AG08395 (cell line): ENCODE results near the gene BRD1.
"Not testable (repeated sequence)": the region's sequence is repeated elsewhere in the genome, so short reads cannot be mapped to it uniquely, and the experiment has no call there.

Experiments
- DNase-seq: peaks from one replicate; pipeline ENCODE4 v3.0.0; 2012; ENCODE audit warnings: mixed read lengths, low spot score

Gene BRD1

DNA sequence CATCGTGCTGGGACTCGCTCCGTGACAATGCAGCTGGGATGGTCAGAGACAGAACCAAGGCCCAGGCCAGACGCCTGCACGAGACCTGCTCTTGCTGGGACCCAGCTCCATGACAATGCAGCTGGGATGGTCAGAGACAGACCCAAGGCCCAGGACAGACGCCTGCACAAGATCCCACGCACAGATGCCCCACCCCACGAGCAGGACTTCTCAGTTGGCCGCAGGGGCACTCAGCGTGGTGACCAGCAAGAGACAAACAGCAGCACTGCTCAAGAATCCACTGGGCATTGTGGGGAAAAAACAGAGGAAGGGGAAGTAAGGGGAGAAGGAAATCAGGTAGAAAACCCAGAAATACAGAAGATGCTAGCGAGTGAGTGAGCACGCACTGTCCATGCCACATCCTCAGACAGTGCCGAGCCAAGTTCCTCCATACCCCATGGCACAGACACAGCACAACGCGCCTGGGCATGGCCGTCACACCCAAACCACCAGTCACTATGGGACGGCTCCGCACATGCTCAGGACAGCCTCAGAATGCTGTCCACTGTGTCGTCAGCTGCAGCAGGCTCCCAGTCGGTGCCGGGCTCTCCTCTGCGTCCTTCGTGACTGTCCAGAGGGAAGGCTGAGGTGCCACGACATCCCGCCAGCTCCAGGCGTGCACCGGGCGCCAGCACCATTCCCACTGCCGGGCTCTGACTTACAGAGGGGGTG is 44.5 kb downstream of the BRD1 start:
- no peak for DNase-seq

DNA sequence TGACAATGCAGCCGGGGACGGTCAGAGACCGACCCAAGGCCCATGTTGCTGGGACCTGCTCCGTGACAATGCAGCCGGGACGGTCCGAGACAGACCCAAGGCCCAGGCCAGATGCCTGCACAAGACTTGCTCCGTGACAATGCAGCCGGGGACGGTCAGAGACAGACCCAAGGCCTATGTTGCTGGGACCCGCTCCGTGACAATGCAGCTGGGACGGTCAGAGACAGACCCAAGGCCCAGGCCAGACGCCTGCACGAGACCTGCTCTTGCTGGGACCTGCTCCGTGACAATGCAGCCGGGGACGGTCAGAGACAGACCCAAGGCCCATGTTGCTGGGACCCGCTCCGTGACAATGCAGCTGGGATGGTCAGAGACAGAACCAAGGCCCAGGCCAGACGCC is 45.8 kb downstream of the BRD1 start:
- not testable (repeated sequence) for DNase-seq

DNA sequence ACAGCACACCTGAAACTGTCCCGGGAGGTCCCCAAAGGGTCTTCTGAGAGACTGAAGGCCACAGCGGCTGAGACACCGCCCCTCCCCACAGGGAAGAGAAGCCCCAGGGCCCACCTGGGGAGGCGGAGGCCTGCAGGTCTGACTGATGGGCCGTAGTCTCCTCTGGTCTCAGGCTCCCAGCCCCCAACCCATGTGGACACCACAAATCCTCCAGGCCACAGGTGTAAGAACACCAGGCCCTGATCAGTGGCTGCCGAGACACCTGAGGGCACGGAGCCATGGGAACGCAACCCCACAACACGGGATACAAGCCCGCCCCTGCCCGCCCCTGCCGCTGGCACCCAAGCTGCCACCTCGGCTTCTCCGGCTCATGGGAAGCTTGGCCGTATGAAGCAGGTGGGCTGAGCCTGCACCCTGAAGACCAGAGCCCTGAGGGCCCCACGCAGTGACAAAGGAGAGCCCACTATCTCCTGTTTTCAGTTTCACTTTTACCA is 46.3 kb downstream of the BRD1 start:
- no peak for DNase-seq

DNA sequence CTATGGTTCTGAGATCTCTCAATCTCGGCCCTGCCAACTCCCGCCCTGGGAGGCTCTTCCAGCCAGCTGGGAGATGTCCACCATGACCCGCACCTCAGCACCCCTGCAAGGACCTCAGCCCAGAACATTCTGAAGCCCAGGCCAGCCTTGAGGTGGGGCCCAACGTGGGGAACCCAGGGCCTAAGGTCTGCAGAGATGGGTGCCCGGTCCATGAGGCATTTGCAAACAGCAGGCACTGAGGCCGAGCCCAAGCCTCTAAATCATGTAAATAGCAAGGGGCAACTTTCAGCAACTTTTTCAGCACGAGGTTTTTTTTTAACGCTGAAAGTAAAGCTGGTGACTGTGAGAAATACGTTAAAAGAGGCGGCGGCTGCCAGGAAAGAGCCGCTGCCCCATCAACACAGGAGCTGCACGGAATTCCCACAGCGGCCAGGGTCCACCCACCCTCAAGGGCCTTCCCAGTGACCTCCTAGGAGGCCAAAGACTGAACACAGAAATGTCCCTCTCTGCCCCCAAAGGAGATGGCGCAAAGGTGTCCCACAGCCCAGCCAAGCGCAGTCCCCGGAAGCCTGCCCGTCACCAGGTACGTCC is 46.9 kb downstream of the BRD1 start:
- DNase-seq: no peak

DNA sequence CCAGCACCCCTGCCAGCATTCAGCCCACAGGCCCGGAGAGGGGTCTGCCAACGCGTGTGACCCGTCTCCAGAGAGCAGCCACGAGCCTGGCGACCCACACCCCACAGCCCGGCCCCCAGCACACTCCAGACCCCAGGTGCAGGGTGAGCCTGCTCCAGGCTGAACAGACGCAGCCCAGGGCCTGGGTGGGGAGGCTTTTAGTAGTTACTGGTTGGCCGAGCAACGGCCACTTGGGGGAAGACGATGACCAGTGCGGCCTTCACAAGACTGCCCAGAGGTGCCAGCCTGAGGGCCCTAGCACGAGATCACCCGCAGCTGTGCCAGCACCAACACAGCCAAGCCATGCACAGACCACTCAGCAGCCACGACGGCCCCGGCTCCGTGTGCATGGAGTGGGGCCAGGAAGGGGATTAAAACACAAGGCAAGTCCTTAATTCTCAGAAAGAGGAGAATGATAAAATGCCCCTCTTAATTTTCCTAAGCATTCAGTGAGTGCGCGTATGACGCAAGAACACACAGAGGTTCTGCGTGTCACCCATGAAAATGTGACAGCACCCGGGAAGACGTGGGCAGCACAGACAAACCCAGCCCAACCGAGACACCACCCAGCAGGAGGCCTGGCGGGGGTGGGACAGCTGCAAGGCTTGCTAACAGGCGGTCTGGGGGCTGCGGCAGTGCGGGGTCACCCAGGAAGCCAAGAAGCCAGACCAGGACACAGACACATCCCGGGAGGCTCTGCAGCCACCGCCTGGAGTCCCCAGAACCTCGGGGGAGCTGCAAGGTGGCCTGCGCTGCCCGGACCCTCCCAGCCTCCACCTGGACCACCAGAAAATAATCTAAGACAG is 47.6 kb downstream of the BRD1 start:
- no peak for DNase-seq

DNA sequence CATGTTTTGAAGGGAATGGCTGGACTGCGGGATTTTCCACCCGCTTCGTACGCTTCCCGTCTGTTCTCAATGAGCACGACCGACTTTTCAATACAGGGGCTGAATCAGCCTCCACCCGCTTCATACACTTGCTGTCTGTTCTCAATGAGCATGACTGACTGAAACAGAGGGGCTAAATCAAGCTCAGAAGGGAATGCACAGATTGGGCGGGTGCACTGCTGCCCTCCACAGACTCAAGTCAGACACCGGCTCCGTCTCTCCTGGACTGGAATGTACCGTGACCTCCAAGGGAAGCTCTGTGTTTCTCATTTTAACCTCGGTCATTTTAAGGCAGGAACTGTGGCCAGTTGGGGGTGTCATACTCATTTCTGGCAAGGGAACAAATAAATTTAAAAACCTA is 48.5 kb downstream of the BRD1 start:
- no peak for DNase-seq

DNA sequence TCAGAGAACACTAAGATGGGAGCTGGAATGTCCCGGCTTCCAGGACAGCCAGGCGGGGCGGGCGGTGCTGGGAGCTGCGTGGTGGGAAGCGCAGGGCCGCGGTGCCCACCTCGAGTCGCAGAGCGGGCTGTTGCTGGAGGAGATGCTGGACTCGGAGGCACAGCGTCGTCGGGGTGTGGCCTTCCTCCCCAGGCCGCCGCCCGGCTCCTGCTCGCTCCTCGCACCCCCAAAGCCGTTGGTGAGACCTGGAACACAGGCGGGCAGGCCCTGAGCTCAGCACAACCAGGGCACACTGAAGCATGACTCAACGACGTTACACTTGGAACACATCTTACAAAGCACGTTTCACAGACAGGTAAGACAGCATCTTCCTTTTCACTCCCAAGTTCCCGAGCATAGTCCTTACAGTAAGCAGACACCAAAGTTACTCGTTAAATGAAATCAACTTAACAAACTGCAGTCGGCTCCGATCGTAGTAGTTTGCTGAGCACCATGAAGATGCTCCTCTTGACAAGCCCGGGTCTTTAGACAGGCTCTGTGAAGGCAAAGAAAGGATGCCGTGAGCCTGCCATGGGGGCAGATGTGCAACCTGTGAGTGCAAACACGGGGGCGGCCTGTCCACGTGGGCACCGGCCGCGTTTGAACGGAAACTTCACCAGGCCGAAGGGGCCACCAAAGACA is 50.0 kb downstream of the BRD1 start:
- no peak for DNase-seq

DNA sequence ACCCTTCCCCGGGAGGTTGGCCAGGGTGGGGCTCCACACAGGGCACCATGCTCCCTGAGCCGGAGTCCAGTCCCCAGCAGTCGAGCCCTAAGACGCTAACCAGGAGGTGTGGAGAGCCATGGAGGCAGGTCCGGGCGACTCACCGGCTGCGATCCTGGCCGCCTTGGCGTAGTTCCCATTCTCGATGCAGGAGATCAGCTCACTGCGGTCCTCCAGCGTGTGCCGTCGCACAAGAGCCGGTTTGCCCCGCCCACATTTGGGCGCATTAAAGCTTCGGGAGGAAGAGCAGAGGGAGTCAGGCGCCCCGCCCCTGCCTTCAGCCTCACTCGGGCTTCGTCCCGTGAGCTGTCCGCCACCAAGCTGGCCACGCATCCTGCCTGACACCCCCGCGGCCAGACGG is 50.8 kb downstream of the BRD1 start:
- no peak for DNase-seq

DNA sequence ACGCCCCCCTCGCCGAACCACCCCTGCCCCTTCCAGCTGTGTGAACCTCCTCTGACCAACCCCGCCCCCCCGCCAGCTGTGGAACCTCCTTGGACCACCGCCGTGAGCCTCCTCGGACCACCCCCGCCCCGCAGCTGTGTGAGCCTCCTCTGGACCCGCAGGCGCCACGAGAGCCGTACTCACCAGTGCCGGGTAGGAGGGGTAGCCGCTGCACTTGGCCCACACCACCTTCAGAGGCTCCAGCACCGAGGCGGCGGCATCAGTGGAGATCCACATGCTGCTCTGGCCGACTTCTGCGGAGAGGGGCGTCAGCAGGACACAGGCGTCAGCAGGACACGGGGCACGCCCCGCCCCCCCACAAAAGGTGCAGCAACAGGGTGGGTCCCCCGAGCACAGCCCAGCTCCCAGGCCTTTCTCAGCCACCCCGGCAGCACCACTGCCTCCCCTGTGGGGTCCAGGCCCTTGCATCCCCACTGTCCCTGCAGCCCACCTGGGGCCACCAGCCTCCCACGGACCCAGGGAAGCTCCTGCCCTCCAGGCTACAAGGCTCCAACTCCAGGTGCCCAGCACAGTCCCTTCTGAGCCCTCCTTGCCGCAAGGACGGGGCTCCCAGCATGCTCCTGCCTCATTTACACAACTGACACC is 51.7 kb downstream of the BRD1 start:
- DNase-seq: no peak

DNA sequence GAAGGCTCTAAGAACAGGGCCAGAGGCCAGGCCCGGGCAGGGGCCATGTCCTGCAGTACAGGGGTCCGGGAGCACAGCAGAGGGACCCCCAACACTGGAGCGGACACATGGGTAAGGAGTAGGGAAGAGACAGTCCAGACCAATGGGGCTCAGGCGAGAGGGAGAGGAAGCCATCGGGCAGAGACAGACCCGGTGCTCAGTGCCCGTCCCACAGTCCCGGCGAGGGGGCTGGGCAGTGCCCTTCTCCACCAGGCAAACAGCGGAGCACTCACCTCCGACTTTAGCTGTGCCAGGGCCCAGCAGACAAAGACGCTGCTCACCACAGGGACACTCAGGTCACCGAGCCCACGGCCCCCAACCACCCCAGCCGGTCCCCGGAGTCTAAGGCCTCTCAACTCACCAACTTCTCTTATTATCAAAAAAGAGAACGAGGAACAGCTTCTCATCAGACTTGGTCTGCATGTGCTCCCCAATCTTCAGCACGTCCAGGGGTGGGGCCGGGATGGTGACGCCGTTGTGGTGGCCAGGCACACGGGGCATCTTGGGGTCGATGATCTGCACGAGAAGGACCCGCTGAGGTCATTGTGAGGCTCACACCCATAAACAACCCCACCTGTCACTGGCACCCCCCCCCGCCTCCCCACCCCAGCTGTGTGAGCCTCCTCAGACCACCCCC is 52.3 kb downstream of the BRD1 start:
- DNase-seq: no peak

DNA sequence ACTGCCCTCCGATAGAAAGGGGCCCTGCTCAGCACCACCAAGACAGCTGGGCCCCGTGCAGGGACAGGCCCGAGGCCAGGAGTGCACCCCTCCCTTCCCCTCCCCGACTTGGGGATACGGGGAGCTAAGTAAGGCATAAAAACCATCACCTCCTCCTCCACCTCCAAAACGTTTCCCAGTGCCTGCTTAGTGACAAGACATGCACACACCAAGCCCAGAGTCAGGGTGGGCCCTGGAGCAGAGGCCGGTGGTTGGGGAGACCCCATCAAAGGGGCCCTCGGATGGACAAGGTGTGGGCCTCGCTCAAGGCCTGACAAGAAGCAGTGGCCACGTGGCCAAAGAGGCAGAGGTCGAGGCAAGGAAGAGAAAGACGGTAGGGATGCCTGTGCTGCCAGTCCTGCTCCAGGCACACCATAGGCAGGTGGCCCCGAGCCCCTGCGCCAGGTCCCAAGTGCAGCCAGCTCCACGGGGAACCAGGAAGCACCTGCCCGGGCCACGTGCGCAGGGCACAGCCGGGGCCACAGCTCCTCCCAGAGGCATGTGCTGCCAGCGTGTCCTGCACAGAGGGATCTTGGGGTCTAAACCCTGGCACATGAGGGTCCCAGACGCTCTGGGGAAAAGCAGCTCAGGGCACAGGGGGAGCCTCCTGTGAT is 53.0 kb downstream of the BRD1 start:
- no peak for DNase-seq

DNA sequence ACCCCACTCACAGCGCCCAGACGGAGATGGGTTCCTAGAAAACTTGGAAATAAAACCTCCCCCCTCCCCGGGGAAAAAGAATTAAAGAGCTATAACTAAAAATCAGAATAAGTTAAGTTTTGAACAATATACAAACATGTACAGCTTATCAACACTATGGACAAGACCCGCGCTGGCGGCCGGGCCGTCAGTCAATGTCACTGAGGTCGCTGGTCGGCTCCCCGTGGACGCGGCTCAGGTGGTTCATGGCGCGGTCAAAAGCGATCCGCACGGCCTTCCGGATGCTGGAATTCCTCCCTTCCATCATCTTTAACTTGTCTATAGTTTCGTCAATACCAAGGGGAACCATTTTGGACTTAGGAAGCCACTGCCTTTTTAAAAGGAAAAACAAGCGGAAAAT is 53.6 kb downstream of the BRD1 start:
- no peak for DNase-seq

DNA sequence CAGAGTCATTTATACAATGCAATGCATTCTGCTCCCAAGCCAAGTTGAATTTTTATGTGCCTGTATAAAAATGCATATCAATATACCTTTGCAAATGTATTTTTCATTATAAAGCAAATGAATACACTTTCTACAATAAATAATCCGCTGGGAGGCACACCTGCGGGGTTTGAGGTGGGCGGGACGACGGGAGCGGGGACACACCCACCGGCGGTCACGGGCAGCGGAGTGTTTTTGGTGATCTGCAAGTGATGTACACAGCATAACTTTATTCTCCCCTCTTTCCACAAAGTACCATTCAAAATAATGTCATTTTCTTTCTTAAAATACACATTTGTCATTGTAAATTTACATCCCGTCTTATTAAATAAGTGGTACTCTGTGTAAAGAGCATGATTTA is 54.1 kb downstream of the BRD1 start:
- DNase-seq: no peak

DNA sequence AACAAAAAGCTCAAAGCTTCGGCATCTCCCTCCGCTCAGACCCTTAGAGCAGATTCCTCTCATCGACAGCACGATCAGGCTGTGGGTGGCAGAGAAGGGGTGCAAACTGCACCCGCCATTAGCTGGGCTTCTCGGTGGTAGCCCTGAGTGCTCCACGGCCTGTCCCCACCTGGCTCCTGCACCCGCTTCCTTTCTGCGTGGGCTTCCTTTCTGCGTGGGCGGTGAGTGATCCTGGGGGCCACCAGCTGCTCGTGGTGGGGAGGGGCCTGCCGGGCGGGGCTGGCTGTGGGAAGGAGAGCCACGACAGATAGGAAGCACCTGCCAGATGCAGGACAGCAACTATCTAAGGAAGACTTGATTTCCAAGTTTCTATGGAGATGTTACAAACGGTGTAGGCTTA is 55.0 kb downstream of the BRD1 start:
- no peak for DNase-seq

DNA sequence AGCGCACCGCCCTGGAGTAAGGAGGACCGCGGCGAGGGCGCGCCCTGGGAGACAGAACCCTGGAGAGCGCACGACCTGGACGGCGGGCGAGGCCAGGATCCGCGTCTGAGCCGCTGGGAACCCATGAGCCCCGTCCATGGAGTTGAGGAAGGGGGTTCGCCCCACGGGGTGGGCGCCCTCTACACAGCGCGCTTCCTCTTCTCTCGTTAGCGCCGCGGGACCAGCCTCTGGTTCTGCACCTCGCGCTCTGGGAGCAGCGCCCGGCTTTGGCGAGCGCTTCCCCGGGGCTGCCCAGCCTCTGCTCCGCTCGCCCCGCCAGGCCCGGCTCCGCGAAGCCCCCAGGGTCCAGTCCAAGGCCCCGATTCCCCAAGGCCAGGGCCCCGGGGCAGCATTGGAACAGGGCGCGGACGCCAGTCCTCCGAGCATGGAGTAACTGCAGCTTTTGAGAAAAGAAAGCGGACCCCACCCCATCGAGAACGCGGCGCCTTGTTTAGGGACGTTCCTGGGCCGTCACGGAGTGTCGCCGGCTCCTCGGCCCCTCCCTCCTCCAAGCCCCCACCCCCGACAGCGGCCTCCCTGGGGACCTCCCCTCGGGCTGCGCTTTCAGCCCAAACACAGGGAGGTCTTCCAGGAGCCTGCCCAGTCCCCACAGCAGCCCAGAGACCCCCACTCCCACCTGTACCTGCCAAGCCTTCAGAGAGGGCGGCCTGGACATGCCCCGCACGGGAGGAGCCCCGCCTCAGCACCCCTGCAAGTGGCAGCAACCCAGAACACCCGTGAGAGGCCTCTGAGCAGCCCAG is 56.2 kb downstream of the BRD1 start:
- no peak for DNase-seq

DNA sequence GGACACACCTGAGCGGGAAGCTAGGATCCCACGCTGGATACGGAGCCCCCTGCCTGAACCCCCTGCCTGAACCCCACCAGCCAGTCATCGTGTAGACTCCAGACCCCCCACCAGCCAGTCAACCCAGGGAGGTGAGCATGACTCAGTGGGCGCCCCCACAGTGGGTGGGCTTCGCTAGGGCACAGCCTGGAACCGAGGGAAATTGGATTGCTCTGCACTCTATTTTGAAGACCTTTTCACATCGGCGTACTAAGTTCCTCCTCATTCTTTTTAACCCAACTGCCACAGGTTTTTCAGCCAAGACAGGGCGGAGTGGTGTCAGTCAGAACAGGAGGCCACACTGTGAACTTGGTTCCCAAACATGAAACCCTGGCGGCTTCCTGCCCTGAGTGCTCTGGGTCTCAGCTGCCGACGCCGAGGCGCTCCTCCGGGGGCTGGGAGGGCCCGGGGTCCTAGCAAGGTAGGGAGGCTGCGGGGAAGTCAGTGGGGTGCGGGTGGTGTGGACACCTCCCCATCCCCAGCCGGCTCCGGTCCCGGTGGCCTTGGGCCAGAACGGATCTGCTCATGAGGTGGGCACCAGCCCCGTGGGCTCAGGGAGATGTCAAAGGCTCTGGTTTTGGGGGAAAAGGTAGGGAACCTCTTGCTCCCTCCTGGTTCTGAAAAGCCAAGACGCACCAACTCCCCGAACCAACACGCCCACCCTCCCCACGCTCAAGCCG is 57.0 kb downstream of the BRD1 start:
- DNase-seq: no peak

DNA sequence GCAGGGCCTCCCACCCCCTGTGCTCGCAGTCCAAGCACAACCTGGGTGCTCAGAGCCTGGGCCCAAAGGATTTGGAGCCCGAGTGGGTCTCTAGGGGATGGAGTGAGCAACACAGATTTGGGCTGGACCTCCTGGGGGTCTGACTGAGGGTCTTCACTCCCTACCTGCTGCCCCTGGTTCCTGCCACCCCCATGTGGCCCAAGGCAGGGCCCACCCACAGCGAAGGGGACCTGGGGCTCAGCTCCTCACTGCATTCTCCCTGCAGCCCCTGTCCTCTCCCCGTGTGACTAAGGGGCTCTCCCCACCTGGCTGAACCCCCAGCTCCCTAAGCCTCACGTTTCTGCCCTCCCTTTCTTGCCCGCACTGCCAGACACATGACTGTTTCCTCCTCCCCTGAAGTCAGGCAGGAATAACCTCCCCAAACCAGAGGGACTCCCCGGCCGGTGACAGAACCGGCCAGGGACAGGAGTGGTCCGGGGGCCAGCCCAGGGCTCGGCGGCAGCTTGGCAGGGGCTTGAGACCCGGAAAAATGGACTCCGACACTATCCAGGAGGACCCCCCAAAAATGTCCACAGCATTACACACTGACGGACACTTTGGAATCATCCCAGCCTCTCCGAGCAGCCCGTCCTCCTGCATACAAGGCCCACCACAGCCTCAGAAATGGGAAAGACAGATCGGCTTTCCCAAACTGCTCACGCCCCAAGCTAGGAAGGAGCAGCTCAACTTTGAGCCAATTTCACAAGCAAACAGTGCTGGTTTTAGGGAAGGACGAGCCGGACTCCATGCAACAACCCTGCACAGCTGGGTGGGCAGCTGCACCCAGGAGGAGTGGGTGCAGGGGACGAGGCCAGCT is 57.8 kb downstream of the BRD1 start:
- no peak for DNase-seq

DNA sequence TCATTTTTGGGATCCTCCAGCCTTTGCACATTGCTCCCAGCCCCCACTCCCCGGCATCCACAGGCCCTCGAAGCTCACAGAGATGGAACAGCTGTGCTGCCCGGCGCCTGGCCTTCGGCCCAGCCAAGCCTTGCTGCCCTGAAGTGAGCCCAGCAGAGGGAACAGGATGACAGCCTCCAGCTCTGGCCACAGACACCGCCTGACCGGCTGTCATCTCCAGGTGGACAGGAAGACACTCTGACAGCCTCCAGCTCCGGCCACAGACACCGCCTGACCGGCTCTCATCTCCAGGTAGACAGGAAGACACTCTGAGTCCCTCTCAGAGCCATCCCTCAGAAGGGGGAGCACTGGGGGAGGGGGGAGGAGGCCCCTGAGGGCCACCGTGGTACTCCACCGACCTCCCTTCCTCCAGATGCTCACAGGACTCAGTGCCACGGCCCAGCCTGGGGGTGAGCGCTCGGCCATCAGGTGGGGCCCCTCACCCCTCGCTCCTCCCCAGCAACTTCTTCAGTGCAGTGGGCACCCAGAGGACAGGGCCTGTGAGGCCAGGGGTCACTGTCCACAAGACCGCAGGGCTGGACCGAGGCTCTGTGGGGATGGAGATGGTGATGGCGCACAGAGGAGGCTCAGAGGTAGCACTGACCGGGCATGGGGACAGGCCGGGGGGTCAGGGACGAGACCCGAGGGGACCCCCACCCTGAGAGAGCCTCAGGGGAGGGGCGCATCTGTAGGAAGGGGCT is 58.6 kb downstream of the BRD1 start:
- peak; percentile 57 for DNase-seq
